Transverse colon (tissue), 4 donors: ENCODE results near the gene LDLRAD4.

Experiments used
- EP300 ChIP-seq: sonication (generic); formaldehyde crosslinking; IDR thresholded peaks from one replicate; pipeline ENCODE4 v1.6.1; 2017; ENCODE audit warnings: antibody characterized with exemption, low read depth
- POLR2A ChIP-seq: fragments of 450-650 bp; IDR thresholded peaks from one replicate; pipeline ENCODE4 v1.6.1; 2016; ENCODE audit warnings: antibody characterized with exemption, mild to moderate bottlenecking, moderate library complexity
- POLR2AphosphoS5 ChIP-seq, 3 donors: sonication (generic); formaldehyde crosslinking; IDR thresholded peaks; one replicate each; pipeline ENCODE4 v1.6.1; 2016; ENCODE audit warnings: antibody characterized with exemption in 3 of 3
- TF ChIP-seq, protein P1 (sequence below), 5 experiments: fragments of 200-600 bp in 3 of 5; fragments of 450-650 bp in 2 of 5; sonication (generic) in 3 of 5; IDR thresholded peaks; 1 replicate in 2 of 5; 2 replicates in 3 of 5; pipeline ENCODE4 v1.5.1; 2016 to 2017; ENCODE audit warnings: antibody characterized with exemption in 5 of 5, inconsistent platforms in 3 of 5, mild to moderate bottlenecking in 2 of 5, moderate library complexity in 1 of 5

DNA sequence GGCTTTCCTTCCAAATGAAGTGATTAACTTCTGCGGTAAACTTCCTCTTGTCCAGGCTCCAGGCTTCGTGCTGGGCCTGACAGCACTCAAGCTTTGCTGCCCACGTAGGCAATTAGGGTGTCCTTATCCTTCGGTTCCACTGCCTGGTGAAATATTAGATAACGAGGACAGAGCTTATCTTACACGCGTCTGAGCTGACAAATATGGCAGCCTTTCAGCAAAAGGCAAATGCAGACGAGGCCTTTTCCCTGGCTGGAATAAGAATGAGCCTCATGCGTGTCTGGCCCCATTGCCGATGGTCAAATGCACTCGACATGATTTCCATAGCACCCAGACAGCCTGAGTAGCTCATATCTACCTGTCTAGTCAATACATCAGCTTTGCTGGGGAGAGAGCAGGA is 366.3 kb downstream of the LDLRAD4 start:
- TF ChIP-seq POLR2A (no peak), EP300 (no peak), POLR2AphosphoS5 (IDR thresholded peaks at IDR 0.05) (no peak)
- TF ChIP-seq, protein P1, sequence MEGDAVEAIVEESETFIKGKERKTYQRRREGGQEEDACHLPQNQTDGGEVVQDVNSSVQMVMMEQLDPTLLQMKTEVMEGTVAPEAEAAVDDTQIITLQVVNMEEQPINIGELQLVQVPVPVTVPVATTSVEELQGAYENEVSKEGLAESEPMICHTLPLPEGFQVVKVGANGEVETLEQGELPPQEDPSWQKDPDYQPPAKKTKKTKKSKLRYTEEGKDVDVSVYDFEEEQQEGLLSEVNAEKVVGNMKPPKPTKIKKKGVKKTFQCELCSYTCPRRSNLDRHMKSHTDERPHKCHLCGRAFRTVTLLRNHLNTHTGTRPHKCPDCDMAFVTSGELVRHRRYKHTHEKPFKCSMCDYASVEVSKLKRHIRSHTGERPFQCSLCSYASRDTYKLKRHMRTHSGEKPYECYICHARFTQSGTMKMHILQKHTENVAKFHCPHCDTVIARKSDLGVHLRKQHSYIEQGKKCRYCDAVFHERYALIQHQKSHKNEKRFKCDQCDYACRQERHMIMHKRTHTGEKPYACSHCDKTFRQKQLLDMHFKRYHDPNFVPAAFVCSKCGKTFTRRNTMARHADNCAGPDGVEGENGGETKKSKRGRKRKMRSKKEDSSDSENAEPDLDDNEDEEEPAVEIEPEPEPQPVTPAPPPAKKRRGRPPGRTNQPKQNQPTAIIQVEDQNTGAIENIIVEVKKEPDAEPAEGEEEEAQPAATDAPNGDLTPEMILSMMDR (IDR thresholded peaks at IDR 0.05), result no peak
